GM23248 (cell line): ENCODE results near the gene THEMIS2.

Experiments
- EZH2 ChIP-seq: fragments of 200-600 bp; sonication (generic); IDR thresholded peaks from 2 replicates; pipeline ENCODE4 v1.6.1; 2018; ENCODE audit warnings: antibody characterized with exemption, mild to moderate bottlenecking; ENCODE audit not compliant: insufficient read depth, poor library complexity, severe bottlenecking
- EZH2phosphoT487 ChIP-seq: fragments of 200-600 bp; sonication (generic); IDR thresholded peaks from 2 replicates; pipeline ENCODE4 v1.6.1; 2018; ENCODE audit warnings: antibody characterized with exemption, moderate library complexity, mild to moderate bottlenecking, low read depth; ENCODE audit not compliant: insufficient read depth

GRCh38 chr1:27891196-27891889 lies 19.0 kb downstream of the THEMIS2 start:
- no peak for TF ChIP-seq EZH2phosphoT487
- TF ChIP-seq EZH2 = no peak
